TTC549 (cell line): ENCODE data around the gene RASGEF1C.

Experiments
- FAIRE-seq: peaks from 2 replicates; lab custom pipeline; 2012; peaks lifted over from hg19 to GRCh38; lab: Jason Lieb, UNC

RASGEF1C gene

DNA sequence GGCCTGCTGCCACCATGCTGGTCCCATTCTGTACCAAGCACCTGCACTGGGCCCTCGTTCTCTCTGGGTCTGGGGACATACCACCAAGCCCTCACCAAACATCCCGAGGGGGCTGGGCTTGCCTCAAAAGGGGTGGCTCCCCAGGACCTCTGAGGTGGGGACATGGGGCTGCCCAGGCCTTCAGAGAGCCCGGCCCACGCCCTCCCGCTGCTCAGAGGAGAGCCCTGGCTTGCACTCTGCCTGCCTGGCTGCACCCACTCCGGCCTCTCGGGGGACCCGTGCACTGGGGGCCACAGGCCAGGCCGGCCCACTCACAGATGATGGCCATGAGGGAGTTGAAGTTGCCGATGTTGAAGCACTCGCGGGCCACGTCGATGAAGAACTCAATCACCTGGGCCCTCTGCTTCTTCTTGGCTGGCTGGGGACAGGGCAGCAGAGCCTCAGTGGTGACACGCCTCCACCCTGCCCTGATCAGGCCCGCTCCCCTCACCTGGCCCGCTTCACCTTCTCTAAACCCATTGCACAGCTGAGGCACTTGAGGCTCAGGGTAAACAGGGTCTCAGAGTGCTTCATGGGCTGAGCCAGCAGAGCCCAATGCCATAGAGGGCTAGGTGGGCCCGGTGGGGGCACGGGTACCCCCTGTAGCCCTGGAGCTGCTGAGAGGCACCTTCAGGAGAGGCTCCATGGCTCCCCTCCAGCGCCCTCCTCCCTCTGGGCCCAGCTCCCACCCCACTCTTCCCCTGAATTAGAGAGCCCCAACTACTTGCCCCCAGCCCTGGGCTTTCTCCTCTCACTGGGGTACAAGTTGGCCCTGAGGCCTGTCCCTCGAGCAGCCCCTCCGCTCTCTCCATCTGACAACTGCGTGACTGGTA is 89.7 kb downstream of the RASGEF1C start:
- no peak for FAIRE-seq

DNA sequence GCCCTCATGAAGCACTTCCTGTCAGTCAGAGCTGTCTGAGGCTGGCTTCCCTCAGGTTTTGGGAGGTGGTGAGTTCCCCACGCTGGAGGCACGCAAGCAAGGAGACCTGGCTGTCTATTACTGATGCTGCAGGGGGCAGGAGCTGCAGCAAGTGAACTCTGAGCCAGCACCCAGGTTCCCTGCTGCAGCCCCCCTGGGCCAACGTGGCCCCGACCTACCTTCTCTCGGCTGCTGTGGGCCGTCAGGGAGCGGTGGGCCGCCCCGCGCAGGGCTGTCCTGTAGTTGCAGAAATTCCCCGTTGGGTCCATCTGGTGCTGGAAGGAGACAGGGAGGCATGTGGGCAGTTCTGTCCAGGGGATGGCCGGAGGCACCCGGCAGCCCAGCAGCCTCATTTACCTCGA is 90.6 kb downstream of the RASGEF1C start:
- FAIRE-seq = no peak

DNA sequence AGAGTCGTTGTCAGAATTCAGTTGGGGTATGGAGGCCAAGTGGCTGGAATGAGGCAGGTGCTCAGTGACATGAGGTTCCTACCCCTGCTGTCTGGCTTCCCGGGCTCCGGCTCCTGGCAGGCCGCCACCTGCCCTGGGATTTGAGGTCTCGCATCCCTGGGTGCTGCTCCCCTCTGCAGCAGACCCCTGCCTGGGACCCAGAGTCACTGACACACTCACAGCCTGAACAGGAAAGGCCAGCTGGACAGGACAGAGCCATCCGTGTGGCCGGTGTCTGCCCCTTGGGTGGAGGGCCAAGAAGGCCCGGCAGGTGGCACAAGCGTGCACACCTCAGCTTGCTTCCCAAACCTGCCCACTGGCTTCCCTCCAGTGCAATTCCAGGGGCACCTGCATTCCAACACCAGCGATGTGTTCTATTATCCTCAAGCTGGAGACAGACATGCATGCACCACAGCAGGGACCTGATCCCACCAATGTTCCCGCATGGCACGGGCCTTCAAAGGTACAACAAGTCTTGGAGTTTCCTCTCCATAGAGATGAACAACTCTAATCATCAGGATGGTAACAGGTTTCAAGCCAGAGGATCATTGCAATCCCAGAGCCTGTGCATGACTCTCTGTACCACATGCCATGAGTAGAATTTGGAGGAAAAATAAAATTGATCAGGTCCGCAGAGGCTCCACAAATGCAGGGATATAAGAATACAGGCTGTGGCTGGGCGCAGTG is 91.8 kb downstream of the RASGEF1C start:
- no peak for FAIRE-seq

DNA sequence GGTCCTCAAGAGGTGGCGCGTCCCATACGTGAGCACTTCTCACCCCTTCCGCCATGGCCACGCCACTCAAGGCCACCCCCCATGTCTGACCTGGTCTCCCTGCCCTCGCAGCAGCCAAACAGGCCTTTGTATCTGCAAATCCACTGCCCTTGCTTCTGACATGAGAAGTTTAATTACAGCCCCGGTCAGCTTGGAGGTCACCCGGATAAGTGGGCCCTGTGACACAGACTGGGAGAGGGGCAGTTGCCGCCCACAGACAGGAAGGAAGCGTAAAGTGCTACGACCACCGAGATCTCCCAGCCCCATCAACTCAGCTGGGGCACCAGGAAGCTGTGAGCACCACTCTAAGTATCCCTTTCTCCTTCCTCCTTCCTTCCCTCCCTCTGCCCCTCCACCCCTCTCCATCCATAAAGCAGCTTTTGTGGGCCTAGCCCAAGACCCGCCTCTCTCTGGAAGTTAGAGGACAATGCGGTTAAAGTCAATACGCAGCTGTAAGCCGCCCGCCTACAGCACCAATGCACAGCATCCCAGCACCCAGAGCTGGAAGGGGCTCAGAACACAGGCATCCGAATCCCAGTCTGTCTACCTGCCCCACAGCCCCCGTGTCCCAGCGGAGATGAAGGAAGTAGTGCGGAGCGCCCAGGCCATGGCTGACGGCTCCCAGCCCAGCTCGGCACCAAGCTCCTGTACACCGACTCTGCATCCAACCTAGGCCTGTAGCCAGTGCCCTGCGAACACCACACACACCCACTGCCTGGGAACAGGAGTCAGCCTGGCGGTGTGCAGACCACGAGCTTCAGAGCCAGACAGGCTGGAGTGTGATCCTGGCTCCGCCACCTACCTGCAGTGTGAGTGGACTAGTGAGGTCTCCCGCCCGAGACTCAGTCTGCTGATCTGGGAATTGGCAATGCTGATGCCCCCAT is 92.7 kb downstream of the RASGEF1C start:
- FAIRE-seq = no peak

DNA sequence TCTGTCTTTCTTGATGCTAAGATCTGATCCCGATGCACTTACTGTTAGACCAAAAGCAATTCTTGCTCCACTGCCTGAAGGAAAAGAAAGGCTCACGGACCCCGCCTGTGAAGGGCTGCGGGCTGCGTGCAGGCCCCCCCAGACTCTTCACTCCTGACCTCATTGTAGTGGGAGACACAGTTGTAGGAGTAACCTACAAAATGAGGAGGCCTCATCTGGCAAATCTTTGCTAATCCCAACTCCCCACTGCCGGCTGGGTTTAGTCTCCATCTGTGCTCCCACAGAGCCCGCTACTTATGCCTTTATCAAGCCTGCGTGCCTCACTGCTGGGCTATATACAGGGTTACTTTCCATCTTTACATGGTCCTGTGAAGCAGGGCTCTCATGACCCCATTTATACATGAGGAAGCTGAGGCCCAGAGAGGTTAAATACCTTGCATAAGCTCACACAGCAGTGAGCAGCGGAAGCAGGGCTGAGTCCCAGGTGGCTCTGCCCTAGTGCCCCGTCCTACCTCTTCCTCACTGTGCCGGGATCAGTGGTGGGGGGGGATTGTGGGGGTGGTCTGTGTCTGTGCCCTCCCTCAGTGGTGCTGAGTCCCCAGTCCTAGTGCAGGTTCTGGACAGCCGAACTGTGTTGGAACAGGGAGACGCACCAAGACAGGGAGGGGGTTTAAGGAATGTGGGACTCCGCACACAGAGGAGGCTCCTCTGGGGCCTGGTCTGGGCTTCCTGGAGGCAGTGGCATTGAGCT is 93.5 kb downstream of the RASGEF1C start:
- no peak for FAIRE-seq

DNA sequence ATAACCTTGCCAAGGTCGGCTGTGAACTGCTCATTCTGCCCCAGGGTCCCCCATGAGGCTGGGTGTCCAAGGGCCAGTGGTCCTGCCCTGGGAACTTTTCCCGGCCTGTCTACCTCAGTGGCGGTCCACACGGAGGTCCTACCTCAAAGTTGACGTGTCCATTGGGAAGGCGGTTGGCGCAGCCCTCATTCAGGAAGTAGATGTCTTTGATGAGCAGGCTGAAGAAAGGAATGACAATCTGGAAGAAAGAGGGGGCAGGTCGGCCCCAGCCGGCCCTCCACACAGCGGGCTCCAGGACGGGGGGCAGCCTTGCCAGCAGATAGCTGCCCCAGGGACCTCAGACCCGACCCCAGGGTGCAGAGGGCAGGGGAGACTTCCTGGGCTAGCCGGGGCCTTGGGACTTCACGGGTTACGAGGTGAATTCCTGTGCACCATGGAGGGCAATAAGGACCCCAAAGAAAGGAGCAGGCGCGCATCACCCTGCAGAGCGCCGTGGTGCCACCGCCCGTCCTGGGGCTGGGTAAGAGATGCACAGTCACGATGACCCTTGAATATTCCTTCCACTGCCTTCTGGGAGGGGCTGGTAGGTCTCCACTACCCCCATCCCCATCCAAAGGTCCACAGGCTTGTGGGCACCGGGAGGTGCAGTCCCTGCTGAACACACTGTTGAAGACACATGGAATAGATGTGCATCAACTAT is 94.6 kb downstream of the RASGEF1C start:
- FAIRE-seq = no peak

DNA sequence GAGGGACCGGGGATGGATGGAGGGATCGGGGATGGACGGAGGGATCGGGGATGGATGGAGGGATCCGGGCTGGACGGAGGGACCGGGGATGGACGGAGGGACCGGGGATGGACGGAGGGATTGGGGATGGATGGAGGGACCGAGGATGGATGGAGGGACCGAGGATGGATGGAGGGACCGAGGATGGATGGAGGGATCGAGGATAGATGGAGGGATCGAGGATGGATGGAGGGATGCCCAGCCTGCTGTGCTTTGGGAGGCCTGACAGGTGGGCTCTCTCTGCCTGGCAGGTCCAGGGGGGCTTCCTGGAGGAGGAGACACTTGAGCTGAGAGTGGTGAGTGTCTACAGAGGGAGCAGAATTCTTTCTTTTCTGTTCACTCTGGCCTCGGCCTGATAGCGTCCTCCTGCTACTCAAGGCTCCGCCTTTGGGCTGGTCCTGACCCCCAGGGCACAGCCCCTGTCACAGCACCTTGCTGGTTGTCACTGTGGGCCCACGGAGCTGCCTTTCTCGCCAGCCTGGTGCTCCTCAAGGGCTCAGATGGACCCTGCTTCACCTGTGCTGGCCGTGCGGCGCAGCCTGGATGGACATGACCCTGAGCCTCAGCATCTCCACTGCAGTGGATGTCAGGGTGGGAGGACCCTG is 95.2 kb downstream of the RASGEF1C start:
- FAIRE-seq = no peak

DNA sequence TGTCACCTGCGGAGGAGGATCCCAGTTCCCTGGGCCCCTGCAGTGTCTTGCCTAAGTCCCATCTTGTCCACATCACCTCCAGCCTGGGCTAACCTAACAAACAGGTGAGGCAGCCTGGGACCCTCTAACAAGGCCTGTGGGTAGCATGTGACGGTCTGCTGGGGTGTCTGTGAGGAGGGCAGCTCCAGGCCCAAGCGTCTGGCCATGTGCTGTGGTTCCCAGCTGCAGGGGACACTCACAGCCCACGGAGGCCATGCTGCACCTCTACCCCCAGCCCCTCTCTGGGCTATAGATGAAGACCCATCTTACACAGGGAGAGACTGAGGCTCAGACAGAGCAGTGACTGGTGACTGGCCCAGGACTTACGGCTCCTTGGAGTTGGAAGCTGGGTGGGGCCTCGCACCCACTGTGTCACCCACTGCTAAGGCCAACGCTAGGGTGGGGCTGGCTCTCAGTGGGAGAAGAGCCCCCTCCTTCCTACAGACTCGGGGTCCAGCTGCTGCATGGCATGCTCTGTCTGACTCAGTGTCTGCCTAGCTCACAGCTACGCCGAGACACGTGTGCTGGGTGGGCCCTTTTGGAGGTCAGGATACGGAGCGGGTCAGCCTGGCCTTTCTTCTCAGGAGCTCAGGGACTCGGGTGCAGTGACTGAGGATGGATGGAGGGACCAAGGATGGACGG is 96.7 kb downstream of the RASGEF1C start:
- FAIRE-seq = no peak

- FAIRE-seq = no peak
Observed at GRCh38 chr5:180111273-180112002, 97.6 kb downstream of the RASGEF1C start.

DNA sequence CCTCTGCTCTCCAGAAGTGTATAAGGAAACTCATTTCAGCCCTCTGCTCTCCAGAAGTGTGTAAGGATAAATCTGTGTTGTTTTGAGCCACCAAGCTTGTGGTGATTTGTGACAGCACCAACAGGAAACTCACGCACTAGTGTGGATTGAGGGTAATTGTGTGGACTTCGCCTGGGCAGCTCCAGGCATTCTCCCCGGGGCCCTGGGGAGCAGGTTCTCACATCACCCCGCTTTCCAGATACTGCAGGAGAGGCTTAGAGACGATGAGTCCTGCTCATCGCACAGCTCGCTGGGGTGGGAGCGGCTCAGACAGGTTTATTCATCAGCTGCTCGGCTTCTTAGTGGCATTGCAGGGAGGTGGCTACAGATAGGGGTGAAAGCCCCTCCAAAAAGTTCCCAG is 99.1 kb downstream of the RASGEF1C start:
- FAIRE-seq = no peak

DNA sequence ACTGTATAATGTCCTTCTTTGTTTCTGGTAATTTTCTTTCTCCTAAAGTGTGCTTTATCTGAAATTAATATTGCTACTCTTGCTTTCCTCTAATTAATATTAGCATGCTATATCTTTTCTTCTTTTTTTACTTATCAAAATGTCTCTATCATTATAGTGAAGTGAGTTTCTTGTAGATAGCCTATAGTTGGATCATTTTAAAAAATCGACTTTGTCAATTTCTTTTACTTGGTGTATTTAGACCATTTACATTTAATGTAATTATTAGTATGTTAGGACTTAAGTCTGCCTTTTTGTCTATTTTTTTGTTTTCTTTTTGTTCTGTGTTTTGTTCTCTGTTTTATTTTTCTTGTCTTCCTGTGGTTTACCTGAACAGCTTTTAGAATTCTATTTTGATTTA is 102.0 kb downstream of the RASGEF1C start:
- FAIRE-seq = peak; percentile 46

- FAIRE-seq = no peak
Observed at GRCh38 chr5:180105827-180106312, 103.1 kb downstream of the RASGEF1C start.

- no peak for FAIRE-seq
Observed at GRCh38 chr5:180104168-180104530, 104.9 kb downstream of the RASGEF1C start.

DNA sequence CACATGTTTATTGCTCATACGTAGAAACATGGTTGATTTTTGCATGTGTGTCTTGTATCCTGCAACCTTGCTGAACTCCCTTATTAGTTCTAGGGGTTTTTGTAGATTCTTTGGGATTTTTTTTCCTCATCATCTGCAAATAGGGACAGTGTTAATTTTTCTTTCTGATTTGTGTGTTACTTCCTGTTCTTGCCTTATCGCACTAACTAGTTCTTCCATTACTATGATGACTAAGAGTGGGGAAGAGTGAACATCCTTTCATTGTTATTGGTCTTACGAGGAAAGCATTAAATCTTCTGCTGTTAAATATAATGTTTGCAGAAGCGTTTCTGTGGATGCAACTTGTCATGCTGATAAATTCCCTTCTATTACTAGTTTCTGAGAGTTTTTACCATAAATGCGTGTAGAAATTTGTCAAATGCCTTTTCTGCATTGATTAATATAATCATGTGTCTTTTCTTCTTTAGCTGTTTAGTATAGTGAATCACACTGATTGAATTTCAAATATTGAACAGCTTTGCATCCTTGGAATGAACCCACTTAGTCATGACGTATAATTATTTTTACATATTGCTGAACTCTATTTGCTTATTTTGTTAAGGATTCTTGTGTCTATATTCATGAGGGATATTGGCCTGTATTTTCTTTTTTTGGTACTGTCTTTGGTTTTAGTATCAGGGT is 105.4 kb downstream of the RASGEF1C start:
- FAIRE-seq = no peak

- no peak for FAIRE-seq
Observed at GRCh38 chr5:180102636-180103035, 106.4 kb downstream of the RASGEF1C start.

DNA sequence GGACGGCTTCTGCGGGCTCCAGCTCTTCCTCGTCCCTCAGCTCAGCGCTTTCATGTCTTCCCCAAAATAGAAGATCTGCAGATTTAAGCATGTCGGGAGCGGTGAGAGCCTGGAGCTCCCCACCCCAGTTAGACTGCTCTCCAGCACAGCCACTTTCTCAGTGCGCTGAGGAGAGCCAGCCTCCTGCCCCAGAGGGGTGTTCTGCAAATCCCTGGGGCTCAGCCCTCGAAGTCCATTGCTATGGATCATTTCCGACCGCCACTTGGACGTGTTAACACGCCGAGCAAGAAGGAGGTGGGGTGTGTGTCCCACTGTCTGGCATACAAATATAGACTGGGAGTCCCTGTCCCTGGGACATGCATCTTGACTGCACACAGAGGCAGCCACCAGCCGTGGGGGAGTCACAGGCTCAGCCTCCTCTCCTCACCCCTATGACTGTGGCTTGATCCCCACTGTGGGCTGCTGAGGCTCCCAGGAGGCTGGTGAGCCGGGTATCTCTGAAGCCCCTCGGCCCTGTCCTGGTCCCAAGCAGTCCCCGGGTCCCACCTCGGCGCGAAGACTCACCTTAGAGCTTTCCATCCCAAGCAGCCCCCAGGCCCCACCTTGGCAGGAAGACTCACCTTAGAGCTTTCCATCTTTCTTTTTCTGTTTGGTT is 107.4 kb downstream of the RASGEF1C start:
- no peak for FAIRE-seq

DNA sequence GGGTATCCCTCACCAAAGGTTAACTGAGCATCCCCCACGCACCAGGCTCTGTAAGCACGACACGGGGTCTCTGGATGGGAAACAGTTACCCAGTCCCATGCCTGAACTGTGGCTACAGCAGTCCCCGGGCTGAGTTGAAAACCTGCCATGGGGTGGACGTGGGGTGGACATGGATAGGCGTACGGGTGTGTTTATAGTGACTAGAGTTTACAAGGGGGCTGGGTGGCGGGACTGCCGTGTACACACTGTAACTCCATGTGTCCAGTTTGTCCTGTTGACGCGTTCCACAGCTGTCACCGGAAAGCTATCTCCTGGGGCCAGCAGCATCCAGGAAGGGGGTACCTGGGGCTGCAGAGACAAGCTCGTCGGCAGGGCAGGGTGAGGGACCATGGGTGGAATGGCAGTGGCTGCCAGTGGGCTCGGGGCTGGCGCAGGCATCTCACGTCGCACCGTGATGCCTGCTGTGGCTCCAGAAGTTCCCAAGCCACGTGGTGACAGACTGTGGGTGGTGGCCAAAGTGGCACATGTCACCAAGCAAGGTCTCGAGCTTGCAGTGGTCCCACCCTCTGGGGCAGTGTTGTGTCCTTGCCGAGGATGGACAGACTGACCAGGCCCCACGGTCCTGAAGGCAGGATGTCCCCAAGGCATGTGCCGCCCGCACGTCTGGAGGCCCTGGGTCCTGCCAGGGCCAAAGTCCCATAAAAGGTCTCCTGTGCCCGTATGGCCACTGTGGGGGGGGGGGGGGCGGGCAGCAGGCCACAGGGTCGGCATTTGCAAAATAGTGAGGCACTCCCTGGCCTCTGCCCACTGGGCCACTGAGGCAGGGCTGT is 108.2 kb downstream of the RASGEF1C start:
- FAIRE-seq = no peak
